GM21367 (cell line): ENCODE results near the gene TMEM156.

Experiments used
- ATAC-seq: cut with Tn5 transposase; IDR thresholded peaks from one replicate; pipeline ENCODE4 v1.9.1; 2021; ENCODE audit not compliant: unreplicated experiment

Gene TMEM156

DNA sequence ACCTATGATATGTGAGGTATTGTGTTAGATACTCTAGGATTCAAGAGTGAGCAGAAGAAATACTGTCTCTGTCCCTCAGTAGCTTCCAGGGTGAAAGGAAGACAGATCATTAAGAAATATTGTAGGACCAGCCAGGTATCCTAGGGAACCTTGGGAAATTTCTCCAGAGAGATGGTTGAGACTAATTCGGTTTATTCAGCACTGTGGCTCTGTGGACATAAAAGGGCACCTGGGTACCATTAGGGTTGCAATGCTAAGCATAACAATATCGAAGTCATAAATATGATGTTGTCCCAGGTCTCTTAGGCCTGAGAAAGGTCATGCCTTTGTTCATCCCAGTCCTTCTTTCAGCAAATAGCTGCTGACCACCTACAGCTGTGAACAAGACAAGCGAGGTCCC, 103.6 kb downstream of the TMEM156 start:
- ATAC-seq: no peak

DNA sequence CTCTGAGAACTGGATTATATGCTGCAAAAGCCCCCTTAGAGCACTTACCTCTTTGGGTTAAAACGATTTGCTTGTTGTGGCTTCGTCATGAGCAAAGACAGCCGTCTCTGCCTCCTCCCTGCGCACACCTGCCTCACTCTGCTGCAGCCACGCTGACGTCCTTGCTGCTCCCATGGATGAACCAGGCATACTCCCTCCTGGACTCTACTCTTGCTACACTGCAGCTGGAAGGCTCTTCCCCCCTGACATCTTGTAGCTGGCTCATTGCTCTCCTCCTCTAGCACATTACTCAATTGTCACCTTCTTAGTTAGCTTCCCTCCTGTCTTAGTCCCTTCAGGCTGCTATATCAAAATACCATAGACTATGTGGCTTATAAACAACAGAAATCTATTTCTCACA, 105.3 kb downstream of the TMEM156 start:
- ATAC-seq: no peak

DNA sequence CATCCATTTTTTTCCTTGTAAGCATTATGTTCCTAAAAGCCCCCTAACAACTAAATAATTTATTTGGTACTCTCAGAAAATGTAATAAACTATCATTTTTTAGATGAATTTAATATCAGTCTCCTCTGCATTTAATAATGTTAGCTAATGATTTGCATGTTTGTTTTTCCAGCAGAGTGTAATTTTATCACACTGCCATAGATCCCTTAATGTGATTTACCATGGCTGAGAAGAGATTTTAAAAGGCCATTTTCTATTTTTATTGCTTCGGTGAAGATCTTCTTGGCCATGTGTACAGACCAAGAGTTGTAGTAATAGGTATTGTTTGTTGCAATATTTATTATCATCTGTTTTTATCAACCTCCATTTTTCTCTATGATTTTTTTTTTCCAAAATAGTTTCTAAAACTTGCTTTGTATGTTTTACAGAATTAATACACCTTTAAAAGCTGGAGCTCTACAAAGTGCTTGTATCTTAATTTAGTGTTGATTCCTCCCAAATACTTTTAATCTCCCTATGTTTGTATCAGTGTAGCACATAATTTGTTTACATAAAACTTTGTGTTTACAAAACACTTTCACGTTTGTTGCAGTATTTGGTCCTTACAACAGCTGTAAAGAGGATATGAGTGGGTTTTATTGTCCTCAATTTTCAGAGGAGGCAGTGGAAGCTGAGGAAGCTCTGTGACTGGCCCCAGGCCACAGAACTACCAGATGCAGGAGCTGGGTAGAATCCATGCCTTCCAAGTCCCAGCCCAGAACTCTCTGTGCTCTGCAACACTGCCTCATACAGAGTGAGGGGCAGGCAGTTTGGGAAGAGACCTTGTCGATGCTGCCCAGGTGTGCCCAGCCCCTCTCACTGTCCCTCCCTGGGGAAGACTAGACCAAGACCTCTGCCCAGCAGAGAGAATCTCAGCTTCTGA, 106.5 kb downstream of the TMEM156 start:
- ATAC-seq: no peak

DNA sequence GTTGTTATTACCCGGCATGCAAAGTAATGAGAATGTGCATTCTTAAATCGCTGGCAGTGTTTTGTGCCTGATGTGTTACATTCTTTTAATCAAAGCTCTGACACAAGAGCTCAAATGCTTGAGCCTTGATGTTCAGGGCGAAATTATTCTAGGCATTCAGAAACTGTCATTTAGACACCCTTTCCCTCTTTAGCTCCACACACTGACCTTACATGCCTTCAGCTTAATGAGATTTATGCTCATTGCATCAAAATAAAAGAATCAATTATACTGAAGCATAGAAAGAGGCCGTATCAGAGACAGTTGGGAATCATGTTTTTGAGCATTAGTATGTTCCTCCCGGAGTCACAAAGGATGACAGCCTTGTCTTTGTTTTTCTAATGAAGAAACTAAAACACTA, 107.9 kb downstream of the TMEM156 start:
- no peak for ATAC-seq

DNA sequence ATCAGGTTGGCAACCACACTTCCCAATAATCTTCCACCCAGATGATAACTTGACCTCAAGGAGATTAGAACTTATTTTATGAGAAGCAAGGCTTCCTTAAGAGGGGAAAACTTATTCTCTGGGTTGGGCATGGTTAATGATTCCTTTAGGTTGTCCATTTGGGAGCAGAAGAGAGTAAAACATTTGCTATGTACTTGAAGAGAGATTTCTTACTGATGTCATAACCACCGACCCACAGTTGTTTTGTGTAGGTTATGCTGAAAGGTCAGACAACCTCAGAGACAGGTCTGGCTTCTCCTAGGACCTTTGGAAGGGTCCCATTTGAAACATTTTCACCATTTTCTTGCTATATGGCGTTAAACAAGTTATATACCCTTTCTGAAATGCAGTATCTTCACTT, 108.5 kb downstream of the TMEM156 start:
- ATAC-seq: no peak

DNA sequence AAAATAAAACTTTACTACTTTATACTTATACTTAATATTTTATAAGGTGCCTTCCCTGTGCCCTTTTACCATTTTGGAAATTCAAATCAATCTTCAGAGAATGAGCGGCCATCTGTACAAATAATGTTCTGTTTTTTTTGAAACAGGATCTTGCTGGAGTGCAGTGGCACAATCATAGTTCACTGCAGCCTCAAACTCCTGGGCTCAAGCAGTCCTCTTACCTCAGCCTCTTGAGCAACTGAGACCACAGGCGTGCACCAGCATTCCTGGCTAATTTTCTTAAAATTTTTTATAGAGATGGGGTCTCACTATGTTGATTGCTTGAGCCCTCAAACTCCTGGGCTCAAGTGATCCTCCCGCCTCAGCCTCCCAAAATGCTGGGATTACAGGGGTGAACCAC, 111.1 kb downstream of the TMEM156 start:
- ATAC-seq: no peak

DNA sequence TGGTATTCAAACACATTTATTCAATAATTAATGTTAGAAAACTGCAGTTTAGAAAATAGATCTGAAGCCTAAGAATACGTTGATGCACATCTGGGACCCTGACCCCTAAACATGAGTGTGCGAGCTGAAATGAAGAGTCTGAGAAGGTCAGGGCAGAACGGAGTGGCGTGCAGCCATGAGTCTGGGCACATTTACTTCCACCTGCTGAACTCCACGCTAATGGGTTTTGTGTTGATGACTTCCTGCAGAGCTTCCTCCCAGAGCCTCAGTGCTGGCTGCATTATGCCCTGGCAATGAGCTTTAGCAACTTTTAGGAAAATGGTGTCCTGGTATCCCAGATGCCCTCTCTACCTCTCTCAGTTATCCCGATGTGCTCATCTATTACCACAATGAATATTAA, 111.5 kb downstream of the TMEM156 start:
- ATAC-seq: no peak

DNA sequence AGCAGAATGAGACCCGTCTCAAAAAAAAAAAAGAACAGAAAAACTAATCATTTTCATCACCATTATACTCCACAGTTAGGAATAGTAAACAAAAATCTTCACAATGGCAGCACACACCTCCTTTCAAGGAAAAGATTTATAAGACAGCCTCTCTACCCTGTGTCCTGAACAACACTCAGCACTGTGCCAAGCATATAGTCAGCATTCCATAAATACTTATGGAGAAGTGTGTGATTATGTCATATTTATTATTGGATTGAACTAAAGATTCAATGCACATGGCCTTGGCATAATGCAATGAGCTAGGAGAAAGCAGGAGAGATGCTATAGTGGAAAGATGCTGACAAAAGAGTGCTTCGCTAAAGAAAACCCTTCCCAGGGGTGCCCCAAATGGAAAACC, 112.0 kb downstream of the TMEM156 start:
- no peak for ATAC-seq

DNA sequence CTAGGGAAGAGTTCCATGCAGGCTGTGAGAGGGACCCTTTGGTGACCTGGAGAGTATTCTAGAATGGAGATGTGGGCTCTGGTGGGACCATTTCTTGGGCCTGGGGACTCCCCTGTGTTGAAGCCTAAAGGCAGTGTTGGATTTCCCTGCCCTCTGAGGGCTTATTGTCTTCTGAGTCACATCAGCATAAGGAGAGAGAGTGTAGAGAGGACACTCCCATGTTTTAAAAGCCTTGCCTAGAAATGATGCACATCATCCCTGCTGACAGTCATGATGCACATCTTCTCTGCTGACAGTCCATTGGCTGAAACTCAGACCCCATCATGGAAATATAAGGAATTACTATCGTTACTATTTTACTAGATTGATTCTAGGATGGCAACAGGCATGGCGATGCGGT, 112.7 kb downstream of the TMEM156 start:
- ATAC-seq: no peak

DNA sequence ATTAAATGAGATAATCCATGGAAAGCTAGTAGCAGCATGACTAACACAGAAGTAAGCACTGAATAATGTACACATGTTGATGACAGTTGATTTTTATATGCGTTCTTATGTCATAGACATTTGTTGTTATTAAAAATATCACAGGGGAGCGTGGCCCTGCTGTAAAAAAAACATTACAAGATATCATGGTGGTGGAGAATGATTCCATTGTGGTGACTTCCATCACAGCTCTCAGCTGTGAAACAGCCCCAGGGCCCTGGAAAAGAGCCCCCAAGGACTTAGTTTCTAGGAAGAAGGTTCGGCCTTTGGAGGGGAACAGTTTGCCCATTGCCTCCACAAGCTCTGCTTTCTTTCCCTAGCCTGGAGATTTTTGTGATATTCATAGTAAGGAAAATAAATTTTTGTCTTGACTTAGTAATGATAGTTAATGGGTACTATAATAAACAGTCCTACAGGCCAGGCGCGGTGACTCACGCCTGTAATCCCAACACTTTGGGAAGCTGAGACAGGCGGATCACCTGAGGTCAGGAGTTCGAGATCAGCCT, 114.7 kb downstream of the TMEM156 start:
- no peak for ATAC-seq
